Measurements from ENCODE around the gene MBTD1.

The MBTD1 gene

GRCh38 chr17:51261024-51261963, 1.4 kb upstream of the MBTD1 start:
- Histone ChIP-seq H3K36me3 (ENCODE audit: insufficient read depth, insufficient read length, low read length) (peaks cover 68% of the 10 kb centered on the region), H3K4me3 (ENCODE audit: insufficient read length, low read depth) (peak overlapping the region; percentile 96), H3K4me1 (ENCODE audit: insufficient read depth, insufficient read length) (no peaks in the 10 kb centered on the region), H3K27me3 (ENCODE audit: insufficient read depth, insufficient read length) (no peaks in the 10 kb centered on the region), H3K9me3 (ENCODE audit: insufficient read depth, low read length) (no peaks in the 10 kb centered on the region), H3K9ac (ENCODE audit: insufficient read length, low read depth) (peak overlapping the region; percentile 100)
- TF ChIP-seq ZNF274 (IDR thresholded peaks at IDR 0.05; ENCODE audit: low read depth, low read length) (no peak), YY1 (IDR thresholded peaks at IDR 0.05; ENCODE audit: insufficient read depth, insufficient read length) (no peak), SUZ12 (IDR thresholded peaks at IDR 0.05; ENCODE audit: extremely low read depth, insufficient read depth, insufficient read length) (no peak)
- DNase-seq (ENCODE audit: low read depth, low spot score), result no peak

- no peaks in the 10 kb centered on the region for H3K4me1 ChIP-seq (ENCODE audit: insufficient read depth, insufficient read length)
- TF ChIP-seq ZNF274 (IDR thresholded peaks at IDR 0.05; ENCODE audit: low read depth, low read length) (no peak), YY1 (IDR thresholded peaks at IDR 0.05; ENCODE audit: insufficient read depth, insufficient read length) (no peak), SUZ12 (IDR thresholded peaks at IDR 0.05; ENCODE audit: extremely low read depth, insufficient read depth, insufficient read length) (no peak)
- no peaks in the 10 kb centered on the region for H3K9me3 ChIP-seq (ENCODE audit: insufficient read depth, low read length)
- peak within 1 kb of the TSS; percentile 100 for H3K9ac ChIP-seq (ENCODE audit: insufficient read length, low read depth)
- peak; percentile 86 for DNase-seq (ENCODE audit: low read depth, low spot score)
- peak within 1 kb of the TSS; percentile 96 for H3K4me3 ChIP-seq (ENCODE audit: insufficient read length, low read depth)
- no peaks in the 10 kb centered on the region for H3K27me3 ChIP-seq (ENCODE audit: insufficient read depth, insufficient read length)
- peaks cover 69% of the 10 kb centered on the region for H3K36me3 ChIP-seq (ENCODE audit: insufficient read depth, insufficient read length, low read length)
Observed at GRCh38 chr17:51260237-51261023, 581 bp upstream of the MBTD1 start, which contains the start of gene UTP18. UTP18 (plus strand) TSS chr17:51260546; CDS start chr17:51260585, 39 bp downstream.

GRCh38 chr17:51258756-51259563, 889 bp downstream of the MBTD1 start:
- no peak for TF ChIP-seq ZNF274 (IDR thresholded peaks at IDR 0.05; ENCODE audit: low read depth, low read length)
- TF ChIP-seq SUZ12 (IDR thresholded peaks at IDR 0.05; ENCODE audit: extremely low read depth, insufficient read depth, insufficient read length), result no peak
- TF ChIP-seq YY1 (IDR thresholded peaks at IDR 0.05; ENCODE audit: insufficient read depth, insufficient read length), result no peak
- Histone ChIP-seq H3K4me3 (ENCODE audit: insufficient read length, low read depth) (peak overlapping the region; percentile 96), H3K27me3 (ENCODE audit: insufficient read depth, insufficient read length) (no peaks in the 10 kb centered on the region), H3K4me1 (ENCODE audit: insufficient read depth, insufficient read length) (no peaks in the 10 kb centered on the region), H3K9me3 (ENCODE audit: insufficient read depth, low read length) (no peaks in the 10 kb centered on the region), H3K36me3 (ENCODE audit: insufficient read depth, insufficient read length, low read length) (peaks cover 65% of the 10 kb centered on the region), H3K9ac (ENCODE audit: insufficient read length, low read depth) (peak overlapping the region; percentile 87)
- no peak for DNase-seq (ENCODE audit: low read depth, low spot score)

- Histone ChIP-seq H3K27me3 (ENCODE audit: insufficient read depth, insufficient read length) (no peaks in the 10 kb centered on the region), H3K4me1 (ENCODE audit: insufficient read depth, insufficient read length) (no peaks in the 10 kb centered on the region), H3K9me3 (ENCODE audit: insufficient read depth, low read length) (no peaks in the 10 kb centered on the region), H3K4me3 (ENCODE audit: insufficient read length, low read depth) (peak overlapping the region; percentile 96), H3K9ac (ENCODE audit: insufficient read length, low read depth) (no peak overlapping the region), H3K36me3 (ENCODE audit: insufficient read depth, insufficient read length, low read length) (peaks cover 66% of the 10 kb centered on the region)
- no peak for TF ChIP-seq ZNF274 (IDR thresholded peaks at IDR 0.05; ENCODE audit: low read depth, low read length)
- no peak for TF ChIP-seq SUZ12 (IDR thresholded peaks at IDR 0.05; ENCODE audit: extremely low read depth, insufficient read depth, insufficient read length)
- no peak for TF ChIP-seq YY1 (IDR thresholded peaks at IDR 0.05; ENCODE audit: insufficient read depth, insufficient read length)
- no peak for DNase-seq (ENCODE audit: low read depth, low spot score)
Observed at GRCh38 chr17:51257150-51258081, 2.4 kb downstream of the MBTD1 start.

GRCh38 chr17:51256101-51256500, 3.7 kb downstream of the MBTD1 start:
- Histone ChIP-seq H3K4me3 (ENCODE audit: insufficient read length, low read depth) (no peak overlapping the region), H3K9ac (ENCODE audit: insufficient read length, low read depth) (no peak overlapping the region), H3K9me3 (ENCODE audit: insufficient read depth, low read length) (no peaks in the 10 kb centered on the region), H3K36me3 (ENCODE audit: insufficient read depth, insufficient read length, low read length) (peaks cover 69% of the 10 kb centered on the region), H3K27me3 (ENCODE audit: insufficient read depth, insufficient read length) (no peaks in the 10 kb centered on the region), H3K4me1 (ENCODE audit: insufficient read depth, insufficient read length) (no peaks in the 10 kb centered on the region)
- TF ChIP-seq ZNF274 (IDR thresholded peaks at IDR 0.05; ENCODE audit: low read depth, low read length) (no peak), SUZ12 (IDR thresholded peaks at IDR 0.05; ENCODE audit: extremely low read depth, insufficient read depth, insufficient read length) (no peak), YY1 (IDR thresholded peaks at IDR 0.05; ENCODE audit: insufficient read depth, insufficient read length) (no peak)
- DNase-seq (ENCODE audit: low read depth, low spot score), result no peak

- no peaks in the 10 kb centered on the region for H3K27me3 ChIP-seq (ENCODE audit: insufficient read depth, insufficient read length)
- H3K36me3 ChIP-seq (ENCODE audit: insufficient read depth, insufficient read length, low read length), result peaks cover 73% of the 10 kb centered on the region
- no peak overlapping the region for H3K9ac ChIP-seq (ENCODE audit: insufficient read length, low read depth)
- TF ChIP-seq SUZ12 (IDR thresholded peaks at IDR 0.05; ENCODE audit: extremely low read depth, insufficient read depth, insufficient read length) (no peak), YY1 (IDR thresholded peaks at IDR 0.05; ENCODE audit: insufficient read depth, insufficient read length) (no peak), ZNF274 (IDR thresholded peaks at IDR 0.05; ENCODE audit: low read depth, low read length) (no peak)
- no peaks in the 10 kb centered on the region for H3K9me3 ChIP-seq (ENCODE audit: insufficient read depth, low read length)
- H3K4me3 ChIP-seq (ENCODE audit: insufficient read length, low read depth), result no peak overlapping the region
- H3K4me1 ChIP-seq (ENCODE audit: insufficient read depth, insufficient read length), result no peaks in the 10 kb centered on the region
- DNase-seq (ENCODE audit: low read depth, low spot score), result no peak
Observed at GRCh38 chr17:51255673-51256072, 4.2 kb downstream of the MBTD1 start.

Measured in NT2/D1 (cell line).